Astrocyte (in vitro differentiated cells and primary cell): Measurements from ENCODE around the gene CDC20B. TPM values are rescaled to one million over a fixed set of nuclear protein-coding genes. Genes with fewer than 3 reads are reported as not detected.

Experiments
- DNase-seq: peaks from one replicate; pipeline ENCODE4 v3.0.0-alpha.2; 2010; ENCODE audit warnings: low read depth
- FAIRE-seq: peaks from 2 replicates; lab custom pipeline; 2011; peaks lifted over from hg19 to GRCh38; lab: Jason Lieb, UNC
- H2AFZ ChIP-seq: 2 replicates; pipeline ENCODE4 v1.6.0; 2012; ENCODE audit warnings: low read depth, low read length, inconsistent platforms
- H3K27ac ChIP-seq: 2 replicates; pipeline ENCODE4 v1.5.1; 2011; ENCODE audit warnings: low read depth, low read length, inconsistent platforms
- H3K27me3 ChIP-seq: 2 replicates; pipeline ENCODE4 v1.6.0; 2011; ENCODE audit warnings: low read length, inconsistent platforms; ENCODE audit not compliant: insufficient read depth
- H3K36me3 ChIP-seq: 2 replicates; pipeline ENCODE4 v1.5.1; 2011; ENCODE audit warnings: low read length, inconsistent platforms; ENCODE audit not compliant: insufficient read depth
- H3K4me1 ChIP-seq: 2 replicates; pipeline ENCODE4 v1.5.1; 2011; ENCODE audit warnings: low read length, inconsistent platforms; ENCODE audit not compliant: insufficient read depth
- H3K4me2 ChIP-seq: 2 replicates; pipeline ENCODE4 v1.6.0; 2012; ENCODE audit warnings: low read length, inconsistent platforms
- H3K4me3 ChIP-seq: 2 replicates; pipeline ENCODE4 v1.5.1; 2011; ENCODE audit warnings: low read depth, mild to moderate bottlenecking, low read length, inconsistent platforms; ENCODE audit not compliant: insufficient read depth
- H3K79me2 ChIP-seq: 2 replicates; pipeline ENCODE4 v1.6.0; 2012; ENCODE audit warnings: mild to moderate bottlenecking, low read length, inconsistent platforms; ENCODE audit not compliant: insufficient read depth
- H3K9ac ChIP-seq: 2 replicates; pipeline ENCODE4 v1.6.0; 2012; ENCODE audit warnings: mild to moderate bottlenecking, low read length, inconsistent platforms
- H3K9me3 ChIP-seq: 2 replicates; pipeline ENCODE4 v1.5.1; 2012; ENCODE audit warnings: low read depth, mild to moderate bottlenecking, low read length, inconsistent platforms; ENCODE audit not compliant: insufficient read depth
- H4K20me1 ChIP-seq: 2 replicates; pipeline ENCODE4 v1.6.0; 2012; ENCODE audit warnings: low read length, inconsistent platforms; ENCODE audit not compliant: insufficient read depth
- H3K27ac Mint-ChIP-seq: one replicate; pipeline ENCODE4 v1.8.0; 2021; ENCODE audit warnings: mild to moderate bottlenecking, mixed read lengths; ENCODE audit not compliant: unreplicated experiment
- H3K27me3 Mint-ChIP-seq: one replicate; pipeline ENCODE4 v1.8.0; 2021; ENCODE audit warnings: low read depth, mixed read lengths; ENCODE audit not compliant: unreplicated experiment
- H3K36me3 Mint-ChIP-seq: one replicate; pipeline ENCODE4 v1.8.0; 2021; ENCODE audit warnings: low read depth, mixed read lengths; ENCODE audit not compliant: unreplicated experiment
- H3K4me1 Mint-ChIP-seq: one replicate; pipeline ENCODE4 v1.8.0; 2021; ENCODE audit warnings: low read depth, mixed read lengths; ENCODE audit not compliant: unreplicated experiment
- H3K4me3 Mint-ChIP-seq: one replicate; pipeline ENCODE4 v1.8.0; 2021; ENCODE audit warnings: mild to moderate bottlenecking, moderate library complexity, mixed read lengths; ENCODE audit not compliant: unreplicated experiment
- H3K9me3 Mint-ChIP-seq: one replicate; pipeline ENCODE4 v1.8.0; 2021; ENCODE audit warnings: mild to moderate bottlenecking, mixed read lengths; ENCODE audit not compliant: unreplicated experiment
- EZH2 ChIP-seq: IDR thresholded peaks from 2 replicates; pipeline ENCODE4 v1.6.1; 2012; ENCODE audit warnings: mild to moderate bottlenecking, low read length, inconsistent platforms; ENCODE audit not compliant: insufficient read depth
- total RNA-seq: library from RNA; stranded (reverse); gene quantifications from 2 replicates; pipeline ENCODE4 v1.2.1, GENCODE V29; 2021
- TF ChIP-seq, protein P1 (sequence below): IDR thresholded peaks from 2 replicates; pipeline ENCODE4 v1.5.1; 2011; ENCODE audit warnings: low read depth, mild to moderate bottlenecking, inconsistent platforms, low read length, moderate library complexity; ENCODE audit not compliant: insufficient read depth

Gene CDC20B
- total RNA-seq, 1 donor from 2014 or later = 0.11 TPM

GRCh38 chr5:55070968-55071367, 102.0 kb downstream of the CDC20B start:
- H3K4me1 ChIP-seq = no peaks in the 10 kb centered on the region
- H3K27me3 Mint-ChIP-seq = no peaks in the 10 kb centered on the region
- H3K4me3 ChIP-seq = no peak overlapping the region
- FAIRE-seq (no peak), DNase-seq (no peak)
- no peak overlapping the region for H3K4me3 Mint-ChIP-seq
- TF ChIP-seq EZH2 = no peak
- TF ChIP-seq, protein P1, sequence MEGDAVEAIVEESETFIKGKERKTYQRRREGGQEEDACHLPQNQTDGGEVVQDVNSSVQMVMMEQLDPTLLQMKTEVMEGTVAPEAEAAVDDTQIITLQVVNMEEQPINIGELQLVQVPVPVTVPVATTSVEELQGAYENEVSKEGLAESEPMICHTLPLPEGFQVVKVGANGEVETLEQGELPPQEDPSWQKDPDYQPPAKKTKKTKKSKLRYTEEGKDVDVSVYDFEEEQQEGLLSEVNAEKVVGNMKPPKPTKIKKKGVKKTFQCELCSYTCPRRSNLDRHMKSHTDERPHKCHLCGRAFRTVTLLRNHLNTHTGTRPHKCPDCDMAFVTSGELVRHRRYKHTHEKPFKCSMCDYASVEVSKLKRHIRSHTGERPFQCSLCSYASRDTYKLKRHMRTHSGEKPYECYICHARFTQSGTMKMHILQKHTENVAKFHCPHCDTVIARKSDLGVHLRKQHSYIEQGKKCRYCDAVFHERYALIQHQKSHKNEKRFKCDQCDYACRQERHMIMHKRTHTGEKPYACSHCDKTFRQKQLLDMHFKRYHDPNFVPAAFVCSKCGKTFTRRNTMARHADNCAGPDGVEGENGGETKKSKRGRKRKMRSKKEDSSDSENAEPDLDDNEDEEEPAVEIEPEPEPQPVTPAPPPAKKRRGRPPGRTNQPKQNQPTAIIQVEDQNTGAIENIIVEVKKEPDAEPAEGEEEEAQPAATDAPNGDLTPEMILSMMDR = no peak
- H2AFZ ChIP-seq = no peak overlapping the region
- no peaks in the 10 kb centered on the region for H3K36me3 Mint-ChIP-seq
- no peak overlapping the region for H3K27ac ChIP-seq
- peaks cover 2% of the 10 kb centered on the region for H3K9me3 Mint-ChIP-seq
- H3K4me2 ChIP-seq = no peak overlapping the region
- peaks cover 7% of the 10 kb centered on the region for H3K4me1 Mint-ChIP-seq
- no peaks in the 10 kb centered on the region for H3K27me3 ChIP-seq
- no peaks in the 10 kb centered on the region for H3K9me3 ChIP-seq
- no peak overlapping the region for H3K27ac Mint-ChIP-seq
- no peaks in the 10 kb centered on the region for H4K20me1 ChIP-seq
- H3K79me2 ChIP-seq = no peaks in the 10 kb centered on the region
- H3K9ac ChIP-seq = no peak overlapping the region
- H3K36me3 ChIP-seq = no peaks in the 10 kb centered on the region

GRCh38 chr5:55066277-55066676, 106.7 kb downstream of the CDC20B start:
- H3K36me3 Mint-ChIP-seq = no peaks in the 10 kb centered on the region
- Histone ChIP-seq H2AFZ (no peak overlapping the region), H3K9me3 (no peaks in the 10 kb centered on the region), H3K4me3 (no peak overlapping the region), H3K27ac (no peak overlapping the region), H3K79me2 (no peaks in the 10 kb centered on the region), H3K36me3 (no peaks in the 10 kb centered on the region), H3K27me3 (no peaks in the 10 kb centered on the region), H3K9ac (no peak overlapping the region), H4K20me1 (no peaks in the 10 kb centered on the region), H3K4me2 (no peak overlapping the region), H3K4me1 (peaks cover 9% of the 10 kb centered on the region)
- no peaks in the 10 kb centered on the region for H3K27me3 Mint-ChIP-seq
- no peak overlapping the region for H3K27ac Mint-ChIP-seq
- TF ChIP-seq, protein P1 = no peak
- TF ChIP-seq EZH2 = no peak
- H3K4me3 Mint-ChIP-seq = no peak overlapping the region
- H3K9me3 Mint-ChIP-seq = peaks cover 2% of the 10 kb centered on the region
- no peak for DNase-seq
- FAIRE-seq = no peak
- H3K4me1 Mint-ChIP-seq = peaks cover 23% of the 10 kb centered on the region

DNA sequence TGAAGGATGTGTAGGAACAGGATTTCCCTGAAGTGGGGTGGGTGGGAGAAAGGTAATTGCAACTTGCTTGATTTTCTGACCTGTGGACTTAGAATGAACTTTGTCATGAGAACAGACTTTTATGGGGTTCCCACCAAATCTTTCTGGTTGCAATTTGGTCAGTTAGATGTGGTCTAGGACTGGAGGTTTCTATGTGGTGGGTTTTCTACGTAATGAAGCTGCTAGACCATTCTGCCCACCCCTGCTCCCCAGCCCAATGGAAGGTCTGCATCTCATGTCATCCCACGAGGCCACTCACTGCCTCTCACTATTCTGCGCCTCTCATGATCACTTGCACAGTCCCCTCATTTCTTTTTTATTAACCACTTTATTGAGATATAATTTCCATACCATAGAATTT, 108.5 kb downstream of the CDC20B start:
- H3K79me2 ChIP-seq = no peaks in the 10 kb centered on the region
- no peak for DNase-seq
- H3K36me3 Mint-ChIP-seq = no peaks in the 10 kb centered on the region
- H4K20me1 ChIP-seq = no peaks in the 10 kb centered on the region
- no peak for FAIRE-seq
- no peak for TF ChIP-seq EZH2
- TF ChIP-seq, protein P1 = no peak
- H3K27ac ChIP-seq = peak overlapping the region; percentile 76
- no peak overlapping the region for H3K9ac ChIP-seq
- H3K27me3 Mint-ChIP-seq = no peaks in the 10 kb centered on the region
- no peak overlapping the region for H2AFZ ChIP-seq
- no peak overlapping the region for H3K4me2 ChIP-seq
- peaks cover 9% of the 10 kb centered on the region for H3K4me1 ChIP-seq
- no peak overlapping the region for H3K27ac Mint-ChIP-seq
- no peaks in the 10 kb centered on the region for H3K27me3 ChIP-seq
- H3K9me3 Mint-ChIP-seq = peaks cover 2% of the 10 kb centered on the region
- H3K4me1 Mint-ChIP-seq = peaks cover 23% of the 10 kb centered on the region
- no peak overlapping the region for H3K4me3 ChIP-seq
- no peak overlapping the region for H3K4me3 Mint-ChIP-seq
- H3K9me3 ChIP-seq = no peaks in the 10 kb centered on the region
- no peaks in the 10 kb centered on the region for H3K36me3 ChIP-seq
